Natural killer cell (primary cell): Measurements from ENCODE around the gene FAM53B. TPM values are rescaled to one million over a fixed set of nuclear protein-coding genes. Genes with fewer than 3 reads are reported as not detected.
A peak's percentile ranks its signal among the peaks of the same experiment; 100 is the strongest.

Source experiments
- ATAC-seq, 3 donors: fragments of 150-1000 bp in 2 of 3; fragments of 200-7000 bp in 1 of 3; cut with Tn5 transposase; 1 replicate in 1 of 3; 2 replicates in 2 of 3; pipeline ENCODE4 v1.10.0; 2021; ENCODE audit warnings: mild to moderate bottlenecking in 2 of 3, moderate library complexity in 2 of 3
- DNase-seq, 2 donors: peaks; one replicate each; pipeline versions ENCODE4 v3.0.0 to v3.0.0-alpha.2; 2013 to 2021; ENCODE audit warnings: mixed read lengths in 1 of 2
- H3K27ac ChIP-seq: one replicate; pipeline ENCODE4 v1.5.1; 2013; ENCODE audit warnings: mild to moderate bottlenecking, low read length
- H3K27me3 ChIP-seq: one replicate; pipeline ENCODE4 v1.6.1; 2013; ENCODE audit warnings: low read length; ENCODE audit not compliant: control insufficient read depth, insufficient read depth
- H3K36me3 ChIP-seq: one replicate; pipeline ENCODE4 v1.6.1; 2013; ENCODE audit warnings: low read length; ENCODE audit not compliant: control insufficient read depth, insufficient read depth
- H3K4me1 ChIP-seq: one replicate; pipeline ENCODE4 v1.6.1; 2013; ENCODE audit warnings: low read length; ENCODE audit not compliant: control insufficient read depth, insufficient read depth
- H3K4me3 ChIP-seq: one replicate; pipeline ENCODE4 v1.5.1; 2013; ENCODE audit warnings: low read length
- H3K9me3 ChIP-seq: one replicate; pipeline ENCODE4 v1.6.1; 2013; ENCODE audit warnings: low read length; ENCODE audit not compliant: control insufficient read depth, insufficient read depth
- H3K27ac Mint-ChIP-seq, 2 donors: one replicate each; pipeline ENCODE4 v1.8.0; 2022; ENCODE audit warnings: mild to moderate bottlenecking in 2 of 2, mixed read lengths in 2 of 2, moderate library complexity in 1 of 2
- H3K27me3 Mint-ChIP-seq, 2 donors: one replicate each; pipeline ENCODE4 v1.8.0; 2022; ENCODE audit warnings: low read depth in 2 of 2, mixed read lengths in 2 of 2
- H3K36me3 Mint-ChIP-seq: one replicate; pipeline ENCODE4 v1.8.0; 2022; ENCODE audit warnings: mixed read lengths
- H3K4me1 Mint-ChIP-seq, 2 donors: one replicate each; pipeline ENCODE4 v1.8.0; 2022; ENCODE audit warnings: mixed read lengths in 2 of 2
- H3K4me3 Mint-ChIP-seq: one replicate; pipeline ENCODE4 v1.8.0; 2022; ENCODE audit warnings: mild to moderate bottlenecking, moderate library complexity, mixed read lengths
- H3K9me3 Mint-ChIP-seq, 2 donors: one replicate each; pipeline ENCODE4 v1.8.0; 2022; ENCODE audit warnings: mixed read lengths in 2 of 2
- WGBS: methylation state at CpG from one replicate; pipeline ENCODE4 v1.1.7; 2013; ENCODE audit warnings: missing lambda C conversion rate; ENCODE audit not compliant: insufficient coverage; 5-methylcytosine and 5-hydroxymethylcytosine counted together
- intact Hi-C: fragments of 100-400 bp; cut with micrococcal nuclease; formaldehyde crosslinking; loops from one replicate; pipeline ENCODE4 v1.14.2; 2022
- total RNA-seq, 4 donors: library from RNA; stranded (reverse); fragments of 120-200 nt in 1 of 4; gene quantifications; one replicate each; pipeline versions ENCODE4 v1.2.3 to v1.2.4, GENCODE V29; 2013 to 2022
- TF ChIP-seq, protein P1 (sequence below): fragments of 200-600 bp; IDR thresholded peaks from one replicate; pipeline ENCODE4 v1.8.0; 2022; ENCODE audit warnings: antibody characterized with exemption

FAM53B gene
- total RNA-seq, 3 donors from 2014 or later (not counting 1 experiment from before 2014, with no cell fraction given) = 77.4 to 172 (median 121) TPM

GRCh38 chr10:124681626-124682552, 62.3 kb downstream of the FAM53B start:
- ATAC-seq (no peak), DNase-seq (no peak)
- Histone ChIP-seq H3K27ac (no peak overlapping the region), H3K9me3 (no peaks in the 10 kb centered on the region), H3K4me3 (no peak overlapping the region), H3K27me3 (no peaks in the 10 kb centered on the region), H3K36me3 (peaks cover 34% of the 10 kb centered on the region), H3K4me1 (peaks cover 89% of the 10 kb centered on the region)
- Mint-ChIP-seq H3K27ac (peak overlapping the region in 1 of 2 donors; percentile 96), H3K36me3 (peaks cover 7% of the 10 kb centered on the region), H3K9me3 (no peaks in the 10 kb centered on the region), H3K4me1 (peaks cover 80 to 92% of the 10 kb centered on the region in 2 donors), H3K4me3 (no peak overlapping the region), H3K27me3 (no peaks in the 10 kb centered on the region)
- intact Hi-C loops = no loop called here
- TF ChIP-seq, protein P1, sequence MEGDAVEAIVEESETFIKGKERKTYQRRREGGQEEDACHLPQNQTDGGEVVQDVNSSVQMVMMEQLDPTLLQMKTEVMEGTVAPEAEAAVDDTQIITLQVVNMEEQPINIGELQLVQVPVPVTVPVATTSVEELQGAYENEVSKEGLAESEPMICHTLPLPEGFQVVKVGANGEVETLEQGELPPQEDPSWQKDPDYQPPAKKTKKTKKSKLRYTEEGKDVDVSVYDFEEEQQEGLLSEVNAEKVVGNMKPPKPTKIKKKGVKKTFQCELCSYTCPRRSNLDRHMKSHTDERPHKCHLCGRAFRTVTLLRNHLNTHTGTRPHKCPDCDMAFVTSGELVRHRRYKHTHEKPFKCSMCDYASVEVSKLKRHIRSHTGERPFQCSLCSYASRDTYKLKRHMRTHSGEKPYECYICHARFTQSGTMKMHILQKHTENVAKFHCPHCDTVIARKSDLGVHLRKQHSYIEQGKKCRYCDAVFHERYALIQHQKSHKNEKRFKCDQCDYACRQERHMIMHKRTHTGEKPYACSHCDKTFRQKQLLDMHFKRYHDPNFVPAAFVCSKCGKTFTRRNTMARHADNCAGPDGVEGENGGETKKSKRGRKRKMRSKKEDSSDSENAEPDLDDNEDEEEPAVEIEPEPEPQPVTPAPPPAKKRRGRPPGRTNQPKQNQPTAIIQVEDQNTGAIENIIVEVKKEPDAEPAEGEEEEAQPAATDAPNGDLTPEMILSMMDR = no peak
- WGBS = 96% methylated on average over 35 of the region's 36 CpGs

GRCh38 chr10:124681091-124681490, 63.1 kb downstream of the FAM53B start:
- H3K4me1 ChIP-seq = peaks cover 91% of the 10 kb centered on the region
- peaks cover 79 to 92% of the 10 kb centered on the region in 2 donors for H3K4me1 Mint-ChIP-seq
- H3K27ac Mint-ChIP-seq = peak overlapping the region in 1 of 2 donors; percentile 96
- no peaks in the 10 kb centered on the region for H3K9me3 Mint-ChIP-seq
- H3K27me3 Mint-ChIP-seq = no peaks in the 10 kb centered on the region
- TF ChIP-seq, protein P1 = no peak
- H3K4me3 ChIP-seq = no peak overlapping the region
- no peak overlapping the region for H3K27ac ChIP-seq
- peaks cover 7% of the 10 kb centered on the region for H3K36me3 Mint-ChIP-seq
- no peaks in the 10 kb centered on the region for H3K27me3 ChIP-seq
- H3K36me3 ChIP-seq = peaks cover 33% of the 10 kb centered on the region
- DNase-seq (no peak), ATAC-seq (no peak)
- 100% methylated on average over 3 of the region's 5 CpGs for WGBS
- H3K9me3 ChIP-seq = no peaks in the 10 kb centered on the region
- H3K4me3 Mint-ChIP-seq = no peak overlapping the region
- intact Hi-C loops = no loop called here

GRCh38 chr10:124680675-124681074, 63.5 kb downstream of the FAM53B start:
- DNase-seq = no peak
- Histone ChIP-seq H3K9me3 (no peaks in the 10 kb centered on the region), H3K27me3 (no peaks in the 10 kb centered on the region), H3K36me3 (peaks cover 34% of the 10 kb centered on the region), H3K4me3 (no peak overlapping the region), H3K4me1 (peaks cover 91% of the 10 kb centered on the region), H3K27ac (no peak overlapping the region)
- H3K27me3 Mint-ChIP-seq = no peaks in the 10 kb centered on the region
- intact Hi-C loops = no loop called here
- whole genome bisulfite sequencing = 92% methylated on average over 7 of the region's 7 CpGs
- H3K4me3 Mint-ChIP-seq = no peak overlapping the region
- ATAC-seq = no peak
- peak overlapping the region; percentile 93 to 96 for H3K27ac Mint-ChIP-seq
- H3K36me3 Mint-ChIP-seq = peaks cover 7% of the 10 kb centered on the region
- peaks cover 79 to 92% of the 10 kb centered on the region in 2 donors for H3K4me1 Mint-ChIP-seq
- no peaks in the 10 kb centered on the region for H3K9me3 Mint-ChIP-seq
- TF ChIP-seq, protein P1 = no peak
